Lower leg skin (tissue), 3 donors: ENCODE results near the gene PACSIN2.
"Not testable (repeated sequence)": the region's sequence is repeated elsewhere in the genome, so short reads cannot be mapped to it uniquely, and the experiment has no call there.

Experiments
- POLR2A ChIP-seq, 2 donors: fragments of 450-650 bp; IDR thresholded peaks; one replicate each; pipeline ENCODE4 v1.6.1; 2016 to 2017; ENCODE audit warnings: antibody characterized with exemption in 2 of 2, mild to moderate bottlenecking in 1 of 2, moderate library complexity in 1 of 2
- TF ChIP-seq, protein P1 (sequence below), 3 donors: fragments of 450-650 bp; IDR thresholded peaks; one replicate each; pipeline ENCODE4 v1.5.1; 2016; ENCODE audit warnings: antibody characterized with exemption in 3 of 3, mild to moderate bottlenecking in 3 of 3, moderate library complexity in 2 of 3

DNA sequence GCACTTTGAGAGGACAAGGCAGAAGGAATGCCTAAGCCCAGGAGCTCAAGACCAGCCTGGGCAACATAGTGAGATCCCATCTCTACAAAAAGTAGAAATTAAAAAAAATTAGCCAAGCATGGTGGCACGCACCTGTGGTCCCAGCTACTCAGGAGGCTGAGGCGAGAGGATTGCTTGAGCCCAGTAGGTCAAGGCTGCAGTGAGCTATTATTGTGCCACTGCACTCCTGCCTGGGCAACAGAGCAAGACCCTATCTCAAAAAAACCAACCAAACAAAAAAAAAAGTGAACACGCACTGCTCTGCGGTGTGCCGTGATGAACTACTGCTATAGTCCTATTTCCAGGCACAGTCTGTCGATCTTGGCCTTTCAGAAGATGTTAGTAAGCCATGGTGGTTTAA lies 97.6 kb downstream of the PACSIN2 start:
- TF ChIP-seq, protein P1, sequence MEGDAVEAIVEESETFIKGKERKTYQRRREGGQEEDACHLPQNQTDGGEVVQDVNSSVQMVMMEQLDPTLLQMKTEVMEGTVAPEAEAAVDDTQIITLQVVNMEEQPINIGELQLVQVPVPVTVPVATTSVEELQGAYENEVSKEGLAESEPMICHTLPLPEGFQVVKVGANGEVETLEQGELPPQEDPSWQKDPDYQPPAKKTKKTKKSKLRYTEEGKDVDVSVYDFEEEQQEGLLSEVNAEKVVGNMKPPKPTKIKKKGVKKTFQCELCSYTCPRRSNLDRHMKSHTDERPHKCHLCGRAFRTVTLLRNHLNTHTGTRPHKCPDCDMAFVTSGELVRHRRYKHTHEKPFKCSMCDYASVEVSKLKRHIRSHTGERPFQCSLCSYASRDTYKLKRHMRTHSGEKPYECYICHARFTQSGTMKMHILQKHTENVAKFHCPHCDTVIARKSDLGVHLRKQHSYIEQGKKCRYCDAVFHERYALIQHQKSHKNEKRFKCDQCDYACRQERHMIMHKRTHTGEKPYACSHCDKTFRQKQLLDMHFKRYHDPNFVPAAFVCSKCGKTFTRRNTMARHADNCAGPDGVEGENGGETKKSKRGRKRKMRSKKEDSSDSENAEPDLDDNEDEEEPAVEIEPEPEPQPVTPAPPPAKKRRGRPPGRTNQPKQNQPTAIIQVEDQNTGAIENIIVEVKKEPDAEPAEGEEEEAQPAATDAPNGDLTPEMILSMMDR (IDR thresholded peaks at IDR 0.05) = not testable (repeated sequence)
- not testable (repeated sequence) for TF ChIP-seq POLR2A (IDR thresholded peaks at IDR 0.05)
